DMS153 (cell line): ENCODE data around the gene POU2F1.

Experiments used
- DNase-seq: peaks from one replicate; lab custom pipeline; 2025; lab: John Stamatoyannopoulos, UW

Gene POU2F1

DNA sequence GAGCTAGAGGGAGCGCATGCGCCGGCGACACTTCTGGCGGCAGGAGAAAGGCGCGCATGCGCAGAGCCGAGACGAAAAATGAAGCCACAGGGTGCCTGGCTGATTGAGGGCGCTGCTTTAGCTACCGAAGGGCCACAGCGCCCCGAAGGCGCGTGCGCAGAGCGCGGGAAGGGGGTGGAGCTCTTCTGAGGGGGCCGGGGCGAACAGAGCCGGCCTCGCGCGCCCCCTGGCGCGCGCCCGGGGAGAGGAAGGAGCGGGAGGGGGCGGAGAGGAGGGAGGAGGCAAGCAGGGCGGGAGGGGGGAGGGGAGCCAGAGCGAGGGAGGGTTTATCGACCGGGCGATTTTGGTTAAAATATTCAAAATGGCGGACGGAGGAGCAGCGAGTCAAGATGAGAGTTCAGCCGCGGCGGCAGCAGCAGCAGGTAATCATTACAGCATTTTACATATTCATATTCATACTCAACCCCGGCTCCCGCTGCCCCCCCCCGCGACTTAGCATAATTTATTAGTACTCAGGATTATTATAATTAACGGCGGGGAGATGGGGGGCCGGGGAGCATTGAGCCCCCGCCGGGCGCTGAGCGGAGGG lies at the start of gene POU2F1:
TSS of gene POU2F1 (plus strand) at position 350 of the 589 bp plus-strand sequence. CDS start at position 362, 12 bp downstream.
- DNase-seq, result peak; percentile 98

- no peak for DNase-seq
Measured at GRCh38 chr1:167171286-167171929, 49.3 kb upstream of the POU2F1 start.

- DNase-seq, result no peak
Measured at GRCh38 chr1:167173516-167174184, 47.0 kb upstream of the POU2F1 start.

DNA sequence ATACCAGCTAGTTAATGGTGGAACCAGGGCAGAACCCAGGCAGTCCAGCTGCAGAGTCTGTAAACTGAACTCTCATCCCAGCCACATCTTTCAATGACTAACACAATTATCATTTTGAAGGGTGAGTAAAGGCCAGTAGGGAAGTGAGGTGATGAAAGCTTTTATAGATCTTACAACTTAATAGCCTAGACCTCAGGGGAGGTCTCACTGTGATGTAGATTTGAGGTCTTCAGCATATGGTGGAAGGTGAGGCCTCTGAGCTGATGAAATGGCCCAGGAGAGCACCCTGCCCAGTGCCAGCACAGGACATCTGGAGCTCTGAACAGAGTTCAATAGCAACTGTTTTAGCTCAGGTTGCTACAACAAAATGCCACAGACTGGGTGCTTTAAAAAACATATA lies 44.8 kb upstream of the POU2F1 start:
- DNase-seq, result no peak

DNA sequence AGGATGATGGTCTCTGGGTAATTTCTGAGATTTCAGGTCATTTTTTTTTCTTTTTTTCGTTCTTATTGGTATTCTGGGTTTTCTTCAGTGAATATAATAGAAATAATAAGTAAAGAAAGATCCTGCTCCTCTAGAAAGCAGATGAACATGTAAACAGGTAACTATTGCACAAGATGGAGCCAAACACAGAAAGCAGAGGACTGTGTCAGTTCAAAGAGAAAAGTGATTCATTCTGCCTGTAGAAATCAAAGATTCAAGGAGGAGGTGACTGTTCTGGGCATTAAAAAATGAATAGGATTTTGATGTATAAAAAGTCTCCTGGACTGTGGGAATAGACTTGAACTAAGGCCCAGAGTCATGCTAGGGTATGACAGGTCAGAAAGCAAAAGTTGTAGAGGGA lies 41.9 kb upstream of the POU2F1 start:
- no peak for DNase-seq

DNA sequence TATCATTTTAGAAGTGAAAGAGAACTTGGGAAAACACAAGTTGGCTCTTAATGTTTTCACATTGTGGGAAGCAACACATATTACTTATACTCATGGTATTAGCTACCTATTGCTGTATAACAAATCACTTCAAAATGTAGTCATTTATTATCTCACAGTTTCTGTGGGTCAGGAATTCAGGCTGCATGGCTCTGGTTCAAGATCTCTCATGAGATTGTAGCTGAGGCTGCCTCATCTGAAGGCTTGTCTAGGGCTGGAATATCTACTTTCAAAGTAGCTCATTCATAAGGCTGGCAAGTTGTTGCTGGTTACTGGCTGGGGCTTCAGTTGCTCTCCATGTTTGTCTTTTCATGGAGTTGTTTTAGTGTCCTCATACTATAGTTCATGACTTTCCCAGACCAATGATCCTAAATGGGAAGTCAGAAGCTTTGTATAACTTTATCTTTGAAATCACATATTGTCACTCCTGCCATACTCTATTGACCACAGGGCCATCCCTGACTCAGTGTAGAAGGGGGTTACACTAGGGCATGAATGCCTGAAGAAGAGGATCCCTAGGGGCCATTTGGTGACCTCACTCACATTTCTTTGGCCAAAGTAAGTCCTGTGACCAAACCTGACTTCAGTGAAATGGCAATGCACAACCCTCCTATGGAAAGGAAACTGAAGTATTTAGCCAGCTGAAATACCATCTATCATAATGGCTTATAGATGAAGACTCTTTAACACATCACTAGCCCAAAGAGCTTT lies 37.9 kb upstream of the POU2F1 start:
- no peak for DNase-seq

GRCh38 chr1:167184081-167184480 lies 36.6 kb upstream of the POU2F1 start:
- no peak for DNase-seq

- no peak for DNase-seq
Measured at GRCh38 chr1:167185062-167185461, 35.6 kb upstream of the POU2F1 start.

GRCh38 chr1:167185974-167186657 lies 34.6 kb upstream of the POU2F1 start:
- DNase-seq, result no peak

DNA sequence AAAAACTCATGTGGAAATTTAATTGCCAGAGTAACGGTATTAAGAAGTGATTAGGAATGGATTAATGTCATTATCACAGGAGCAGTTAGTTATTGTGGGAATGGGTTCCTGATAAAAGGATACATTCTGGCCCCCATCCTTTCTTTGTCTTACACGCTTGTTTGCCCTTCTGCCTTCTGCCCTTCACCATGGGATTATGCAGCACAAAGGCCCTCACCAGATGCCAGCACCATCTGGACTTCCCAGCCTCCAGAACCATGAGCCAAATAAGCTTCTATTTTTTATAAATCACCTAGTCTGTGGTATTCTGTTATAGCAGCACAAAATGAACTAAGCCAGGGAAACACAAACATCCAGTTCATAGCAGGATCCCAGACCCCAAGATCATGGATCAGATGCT lies 33.9 kb upstream of the POU2F1 start:
- no peak for DNase-seq

- DNase-seq, result no peak
Measured at GRCh38 chr1:167190747-167191237, 29.9 kb upstream of the POU2F1 start.

GRCh38 chr1:167191958-167192357 lies 28.7 kb upstream of the POU2F1 start:
- DNase-seq, result no peak

DNA sequence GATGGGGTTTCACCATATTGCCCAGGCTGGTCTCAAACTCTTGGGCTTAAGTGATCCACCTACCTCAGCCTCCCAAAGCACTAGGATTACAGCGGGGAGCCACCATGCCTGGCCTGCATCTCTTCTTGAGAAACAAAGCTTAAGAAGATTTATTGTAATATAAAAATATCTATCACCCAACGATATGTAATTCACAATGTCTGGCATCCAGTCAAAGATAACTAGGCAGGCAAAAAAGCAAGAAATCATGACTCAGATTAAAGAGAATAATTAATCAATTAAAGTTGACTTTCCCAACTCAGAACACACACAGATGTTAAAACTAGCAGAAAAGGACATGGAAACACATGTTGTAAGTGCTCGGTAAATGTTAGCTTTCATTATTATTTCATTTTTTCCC lies 26.5 kb upstream of the POU2F1 start:
- DNase-seq, result no peak

- DNase-seq, result no peak
Measured at GRCh38 chr1:167196166-167196565, 24.5 kb upstream of the POU2F1 start.

GRCh38 chr1:167197236-167197635 lies 23.4 kb upstream of the POU2F1 start:
- no peak for DNase-seq

DNA sequence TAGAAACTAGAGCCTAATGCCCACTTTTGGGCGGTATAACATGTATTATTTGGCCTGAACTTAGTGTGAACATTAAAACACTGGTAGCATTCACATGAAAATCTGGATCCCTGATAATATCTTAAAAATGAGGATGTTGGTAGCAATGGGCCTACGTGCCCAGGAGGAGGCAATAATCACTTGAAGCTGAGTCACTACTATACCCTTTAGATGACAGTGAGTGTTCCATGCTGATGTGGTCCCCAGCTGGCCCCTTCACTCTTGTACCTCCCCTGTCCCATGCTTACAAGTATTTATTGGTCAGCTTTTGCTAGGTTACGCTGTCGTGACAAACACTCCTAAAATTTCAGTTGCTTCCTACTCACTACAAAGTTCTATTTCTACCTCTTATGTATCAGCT lies 23.0 kb upstream of the POU2F1 start:
- DNase-seq, result no peak

GRCh38 chr1:167198518-167199133 lies 22.1 kb upstream of the POU2F1 start:
- peak; percentile 81 for DNase-seq

DNA sequence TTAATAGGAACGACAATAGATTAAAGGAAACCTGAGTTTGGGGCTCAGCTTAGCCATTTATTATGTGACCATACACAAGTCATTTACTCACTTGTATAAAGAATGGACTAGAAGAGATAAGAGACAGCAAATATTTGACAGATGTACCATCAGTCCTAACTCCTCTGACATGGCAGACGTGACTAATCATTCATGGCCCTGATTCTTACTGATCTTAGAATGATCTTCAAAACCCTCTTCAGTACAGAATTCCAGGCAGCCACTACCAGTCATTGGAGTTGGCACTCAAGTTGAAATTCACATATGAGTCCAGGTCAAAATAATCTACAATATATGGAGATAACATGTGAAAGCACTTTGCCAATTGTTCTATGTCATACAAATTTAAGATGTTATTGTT lies 21.0 kb upstream of the POU2F1 start:
- no peak for DNase-seq

DNA sequence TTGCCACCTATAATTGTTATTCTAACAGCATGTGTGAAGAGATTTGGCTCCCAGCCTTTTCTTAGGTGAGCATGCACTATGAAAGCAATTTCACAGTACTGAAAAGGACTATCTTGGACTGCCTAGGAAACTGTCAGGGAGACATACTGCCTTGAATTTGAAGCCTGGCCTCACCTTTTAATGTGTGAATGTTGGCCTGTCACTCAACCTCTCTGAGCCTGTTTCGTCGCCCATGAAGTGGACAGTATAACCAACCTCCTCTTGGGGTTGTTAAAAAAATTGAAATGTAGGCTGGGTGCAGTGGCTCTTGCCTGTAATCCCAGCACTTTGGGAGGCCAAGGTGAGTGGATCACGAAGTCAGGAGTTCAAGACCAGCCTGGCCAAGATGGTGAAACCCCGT lies 20.4 kb upstream of the POU2F1 start:
- no peak for DNase-seq

DNA sequence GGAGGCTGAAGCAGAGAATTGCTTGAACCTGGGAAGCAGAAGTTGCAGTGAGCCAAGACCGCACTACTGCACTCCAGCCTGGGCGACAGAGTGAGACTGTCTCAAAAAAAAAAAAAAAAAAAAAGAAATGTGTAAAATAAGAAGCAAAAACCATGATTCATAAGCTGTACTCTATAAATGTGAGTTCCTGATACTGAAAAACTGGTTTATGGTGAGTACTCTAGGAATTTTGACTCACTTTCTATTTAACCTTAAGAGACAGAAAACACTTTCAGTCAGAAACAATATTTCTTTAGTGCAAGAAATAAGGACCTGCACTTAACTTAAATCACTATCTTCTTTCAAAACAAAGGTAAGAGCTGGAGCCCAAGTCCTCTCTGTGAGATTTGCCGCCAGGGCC lies 19.9 kb upstream of the POU2F1 start:
- DNase-seq, result no peak

GRCh38 chr1:167202049-167202448 lies 18.6 kb upstream of the POU2F1 start:
- no peak for DNase-seq
